Neuronal stem cell (in vitro differentiated cells): ENCODE results near the gene RNGTT.

Source experiments
- DNase-seq: peaks from one replicate; pipeline ENCODE4 v3.0.0-alpha.2; 2013; ENCODE audit warnings: low spot score
- H2AFZ ChIP-seq: one replicate; pipeline ENCODE4 v1.6.1; 2013; ENCODE audit warnings: mild to moderate bottlenecking, low read length, inconsistent platforms
- H2AK5ac ChIP-seq: 2 replicates; pipeline ENCODE4 v1.6.1; 2013; ENCODE audit warnings: low read depth, mild to moderate bottlenecking, inconsistent platforms, low read length, moderate library complexity, mixed read lengths
- H2BK120ac ChIP-seq: 2 replicates; pipeline ENCODE4 v1.6.1; 2013; ENCODE audit warnings: low read depth, mild to moderate bottlenecking, inconsistent platforms, low read length, moderate library complexity, mixed read lengths
- H2BK12ac ChIP-seq: one replicate; pipeline ENCODE4 v1.6.1; 2013; ENCODE audit warnings: low read length, inconsistent platforms
- H2BK15ac ChIP-seq: 2 replicates; pipeline ENCODE4 v1.6.1; 2013; ENCODE audit warnings: mild to moderate bottlenecking, low read length, inconsistent platforms, mixed read lengths
- H2BK5ac ChIP-seq: one replicate; pipeline ENCODE4 v1.6.1; 2013; ENCODE audit warnings: inconsistent platforms, mild to moderate bottlenecking, low read length, moderate library complexity
- H3K14ac ChIP-seq: one replicate; pipeline ENCODE4 v1.6.1; 2013; ENCODE audit warnings: low read length, inconsistent platforms
- H3K18ac ChIP-seq: 2 replicates; pipeline ENCODE4 v1.6.1; 2013; ENCODE audit warnings: low read length, inconsistent platforms
- H3K23ac ChIP-seq: 2 replicates; pipeline ENCODE4 v1.6.1; 2013; ENCODE audit warnings: low read depth, mild to moderate bottlenecking, mixed read lengths, low read length, inconsistent platforms; ENCODE audit not compliant: poor library complexity
- H3K27ac ChIP-seq: replicated peaks from 3 replicates; pipeline ENCODE4 v1.5.1; 2013; ENCODE audit warnings: low read length, inconsistent platforms
- H3K27me3 ChIP-seq, 3 experiments: 2 replicates each; pipeline ENCODE4 v1.6.1; 2013; ENCODE audit warnings: low read length in 3 of 3, mild to moderate bottlenecking in 2 of 3, inconsistent platforms in 1 of 3, low read depth in 1 of 3, mixed read lengths in 1 of 3, moderate library complexity in 1 of 3; ENCODE audit not compliant: control insufficient read depth in 3 of 3, insufficient read depth in 3 of 3
- H3K36me3 ChIP-seq, 2 donors: replicated peaks in 1 of 2; 2 replicates each; pipeline ENCODE4 v1.6.1; 2013; ENCODE audit warnings: low read length in 2 of 2; ENCODE audit not compliant: control insufficient read depth in 2 of 2, insufficient read depth in 2 of 2
- H3K4ac ChIP-seq: 2 replicates; pipeline ENCODE4 v1.6.1; 2013; ENCODE audit warnings: inconsistent platforms, mild to moderate bottlenecking, low read length, moderate library complexity
- H3K4me1 ChIP-seq, 2 donors: 1 replicate in 1 of 2; 2 replicates in 1 of 2; pipeline ENCODE4 v1.6.1; 2013; ENCODE audit warnings: low read length in 2 of 2, low read depth in 1 of 2; ENCODE audit not compliant: control insufficient read depth in 2 of 2, insufficient read depth in 1 of 2
- H3K4me2 ChIP-seq: one replicate; pipeline ENCODE4 v1.6.1; 2013; ENCODE audit warnings: mild to moderate bottlenecking, low read length, inconsistent platforms; ENCODE audit not compliant: insufficient read depth, poor library complexity, severe bottlenecking
- H3K4me3 ChIP-seq, 2 donors: 2 replicates each; pipeline ENCODE4 v1.5.1; 2013; ENCODE audit warnings: low read length in 2 of 2, mild to moderate bottlenecking in 2 of 2, inconsistent platforms in 1 of 2, moderate library complexity in 1 of 2
- H3K79me1 ChIP-seq: one replicate; pipeline ENCODE4 v1.6.1; 2013; ENCODE audit warnings: low read depth, mild to moderate bottlenecking, inconsistent platforms, low read length, moderate library complexity
- H3K9ac ChIP-seq: one replicate; pipeline ENCODE4 v1.6.1; 2013; ENCODE audit warnings: mild to moderate bottlenecking, low read depth, low read length, inconsistent platforms; ENCODE audit not compliant: poor library complexity
- H3K9me3 ChIP-seq, 2 donors: replicated peaks in 1 of 2; 2 replicates each; pipeline versions ENCODE3 to v1.6.1; 2013; ENCODE audit warnings: low read length in 2 of 2, mild to moderate bottlenecking in 2 of 2, inconsistent platforms in 1 of 2, low read depth in 1 of 2, mixed read lengths in 1 of 2, moderate library complexity in 1 of 2; ENCODE audit not compliant: control insufficient read depth in 2 of 2, insufficient read depth in 1 of 2
- H4K8ac ChIP-seq: one replicate; pipeline ENCODE4 v1.6.1; 2013; ENCODE audit warnings: low read depth, mild to moderate bottlenecking, inconsistent platforms, low read length, moderate library complexity
- H4K91ac ChIP-seq: one replicate; pipeline ENCODE4 v1.6.1; 2013; ENCODE audit warnings: low read length, low read depth, mild to moderate bottlenecking, inconsistent platforms; ENCODE audit not compliant: poor library complexity
- WGBS, 2 donors: extraction: QIAGEN DNeasy Blood & Tissue Kit; methylation state at CpG; one replicate each; pipeline ENCODE4 v1.1.7; 2013; ENCODE audit warnings: missing lambda C conversion rate in 2 of 2, mixed read lengths in 1 of 2; ENCODE audit not compliant: insufficient read length in 2 of 2, insufficient replicate concordance in 1 of 2; ENCODE audit errors: extremely low coverage in 2 of 2; 5-methylcytosine and 5-hydroxymethylcytosine counted together

Gene RNGTT

DNA sequence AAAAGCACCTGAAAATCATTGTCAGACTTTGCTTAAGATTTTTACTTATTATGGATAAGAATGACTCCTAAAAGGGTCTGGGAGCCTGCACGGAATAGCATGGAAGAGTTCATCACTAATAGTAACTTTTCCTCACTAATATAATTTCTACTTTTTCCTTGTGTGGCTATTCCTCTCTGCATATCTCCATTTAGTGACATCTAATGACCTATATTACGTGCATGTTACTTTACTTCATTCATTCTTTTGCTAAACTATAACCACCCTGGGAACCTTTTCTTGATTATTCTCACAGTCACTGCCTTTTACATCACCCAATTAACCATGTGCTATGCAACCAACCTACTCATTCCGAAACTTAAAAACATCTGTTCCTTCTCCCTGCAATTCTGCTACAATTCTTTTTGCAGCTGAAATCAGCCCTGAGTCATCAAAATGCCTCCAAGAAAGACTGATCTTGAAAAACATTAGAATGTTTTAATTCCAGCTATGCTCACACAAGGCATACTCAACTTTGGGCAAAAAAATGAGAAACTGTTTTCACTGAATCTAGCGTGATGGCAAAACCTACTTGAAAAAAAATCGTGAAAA, 313.3 kb downstream of the RNGTT start:
- H3K14ac ChIP-seq: no peak overlapping the region
- no peak overlapping the region for H3K4me2 ChIP-seq

DNA sequence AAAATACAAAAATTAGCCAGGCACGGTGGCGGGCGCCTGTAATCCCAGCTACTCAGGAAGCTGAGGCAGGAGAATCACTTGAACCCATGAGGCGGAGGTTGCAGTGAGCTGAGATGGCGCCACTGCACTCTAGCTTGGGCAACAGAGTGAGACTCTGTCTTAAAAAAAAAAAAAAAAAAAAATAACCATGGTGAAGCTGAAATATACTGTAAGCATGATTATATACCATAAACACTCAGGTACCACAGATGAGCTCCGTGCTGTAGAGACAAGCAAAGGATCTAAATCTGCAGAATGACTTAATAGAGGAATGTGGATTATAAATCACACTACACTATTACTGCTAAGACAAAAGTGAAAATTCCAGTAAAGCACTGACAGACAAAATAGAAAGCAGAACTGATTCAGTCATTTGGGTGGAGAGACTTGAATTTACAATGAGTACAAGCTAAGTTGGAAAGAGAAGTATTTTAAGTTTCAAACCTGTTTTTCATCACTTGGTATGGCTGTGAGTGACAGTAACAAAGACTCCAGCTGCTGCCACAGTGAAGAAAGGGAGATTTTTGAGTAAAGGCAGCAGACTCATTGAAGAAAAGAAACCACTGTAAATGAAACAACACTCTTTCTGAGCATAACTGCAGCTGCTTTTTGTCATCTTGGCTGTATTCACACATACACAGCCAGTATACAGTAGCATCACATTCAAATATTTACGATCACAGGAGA, 322.1 kb downstream of the RNGTT start:
- no peak overlapping the region for H2BK12ac ChIP-seq
- H3K79me1 ChIP-seq: no peaks in the 10 kb centered on the region
- no peak overlapping the region for H3K4me2 ChIP-seq
- no peak for DNase-seq
- H2BK15ac ChIP-seq: no peak overlapping the region
- H3K9ac ChIP-seq: no peak overlapping the region
- H2AK5ac ChIP-seq: no peak overlapping the region
- no peak overlapping the region for H2AFZ ChIP-seq
- H3K4me3 ChIP-seq: no peak overlapping the region
- no peak overlapping the region for H3K23ac ChIP-seq
- no peaks in the 10 kb centered on the region for H3K36me3 ChIP-seq
- H3K4me1 ChIP-seq: peaks cover 0 to 5% of the 10 kb centered on the region in 2 donors
- WGBS, 2 donors: no CpG with 5 or more reads among the region's 7 CpGs
- H3K9me3 ChIP-seq: no peaks in the 10 kb centered on the region
- H4K91ac ChIP-seq: no peak overlapping the region
- no peaks in the 10 kb centered on the region for H3K27me3 ChIP-seq
- no peak overlapping the region for H3K14ac ChIP-seq
- H2BK120ac ChIP-seq: no peak overlapping the region
- H3K18ac ChIP-seq: no peak overlapping the region
- H3K27ac ChIP-seq: no peak overlapping the region
- H2BK5ac ChIP-seq: no peak overlapping the region
- H4K8ac ChIP-seq: no peak overlapping the region
- H3K4ac ChIP-seq: no peak overlapping the region

More for the DNA sequence above, 313.3 kb downstream of the RNGTT start:
- H3K36me3 ChIP-seq: no peaks in the 10 kb centered on the region
- H2BK12ac ChIP-seq: no peak overlapping the region
- H3K27ac ChIP-seq: no peak overlapping the region
- no peak overlapping the region for H4K91ac ChIP-seq
- no peak overlapping the region for H3K23ac ChIP-seq
- no peak overlapping the region for H2BK15ac ChIP-seq
- no peaks in the 10 kb centered on the region for H3K4me1 ChIP-seq
- no peak overlapping the region for H2BK120ac ChIP-seq
- H3K18ac ChIP-seq: no peak overlapping the region
- no peak for DNase-seq
- H3K4me3 ChIP-seq: no peak overlapping the region
- H3K9me3 ChIP-seq: no peaks in the 10 kb centered on the region
- H3K4ac ChIP-seq: no peak overlapping the region
- H3K9ac ChIP-seq: no peak overlapping the region
- WGBS, 2 donors: no CpG with 5 or more reads among the region's 5 CpGs
- H2AK5ac ChIP-seq: no peak overlapping the region
- H3K27me3 ChIP-seq: no peaks in the 10 kb centered on the region
- H2AFZ ChIP-seq: no peak overlapping the region
- H4K8ac ChIP-seq: no peak overlapping the region
- no peaks in the 10 kb centered on the region for H3K79me1 ChIP-seq
- no peak overlapping the region for H2BK5ac ChIP-seq

DNA sequence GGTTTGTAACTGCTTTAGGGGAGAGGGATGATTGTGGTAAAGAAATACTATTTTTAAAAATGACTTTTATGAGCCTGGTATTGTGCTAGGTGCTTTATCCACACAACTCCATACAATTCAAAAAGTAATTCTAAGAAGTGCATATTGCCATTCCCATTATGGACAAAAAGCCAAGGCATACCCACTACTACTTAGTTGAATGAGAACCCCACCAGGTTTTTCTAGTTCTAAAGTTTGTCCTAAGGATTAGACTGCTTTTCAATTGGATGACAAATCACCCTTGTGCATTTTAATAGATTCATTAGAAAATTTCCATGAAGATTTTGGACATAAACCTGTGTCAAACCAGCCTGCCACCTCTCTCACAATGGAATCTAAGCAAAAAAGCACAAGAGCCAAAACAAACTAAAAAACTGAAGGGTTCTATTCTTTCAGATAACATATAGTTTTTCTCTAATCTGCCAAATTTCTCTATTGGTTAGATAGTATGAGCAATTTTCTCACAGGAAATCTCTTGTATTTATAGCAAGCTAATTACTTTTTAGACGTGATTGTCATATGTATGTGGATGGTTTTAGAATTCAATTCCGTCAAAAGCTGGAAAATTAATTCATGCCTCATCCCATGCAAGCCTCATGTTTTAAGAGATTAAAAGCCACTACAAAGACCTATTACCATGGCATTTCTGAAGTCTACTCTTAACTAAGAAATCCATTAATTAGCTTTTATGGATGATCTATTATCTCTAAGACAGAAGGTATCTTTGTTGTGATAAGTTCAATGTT, 325.5 kb downstream of the RNGTT start:
- Histone ChIP-seq H2BK120ac (no peak overlapping the region), H3K79me1 (no peaks in the 10 kb centered on the region), H4K91ac (no peak overlapping the region), H2BK15ac (no peak overlapping the region), H2AFZ (no peak overlapping the region), H3K4me2 (no peak overlapping the region), H3K23ac (no peak overlapping the region), H3K36me3 (no peaks in the 10 kb centered on the region), H3K9me3 (no peaks in the 10 kb centered on the region), H3K4me3 (no peak overlapping the region), H2AK5ac (no peak overlapping the region), H4K8ac (no peak overlapping the region), H3K27ac (no peak overlapping the region), H2BK12ac (no peak overlapping the region), H3K14ac (no peak overlapping the region), H3K4ac (no peak overlapping the region), H3K18ac (no peak overlapping the region), H3K27me3 (no peaks in the 10 kb centered on the region), H3K9ac (no peak overlapping the region), H2BK5ac (no peak overlapping the region), H3K4me1 (peaks cover 0 to 5% of the 10 kb centered on the region in 2 donors)
- no peak for DNase-seq
- no CpG with 5 or more reads among the region's 2 CpGs for WGBS, 2 donors

DNA sequence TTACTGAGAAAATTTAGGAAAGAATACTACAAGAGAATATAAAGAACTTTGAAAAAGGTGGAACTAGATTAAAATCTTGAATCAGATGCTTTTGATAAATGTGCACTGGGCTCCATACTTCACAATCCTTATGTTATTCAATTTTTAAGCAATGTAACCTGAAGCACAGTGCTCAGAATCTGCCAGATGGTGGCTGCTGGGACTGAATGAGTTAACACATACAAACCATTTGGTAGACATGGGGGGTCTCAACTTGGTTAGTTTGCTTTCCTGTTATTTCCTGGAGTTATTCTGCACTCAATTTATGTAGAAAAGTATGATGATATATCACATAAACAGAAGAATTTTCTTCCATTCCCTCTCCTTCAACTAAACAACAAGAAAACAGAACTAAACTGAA, 326.5 kb downstream of the RNGTT start:
- Histone ChIP-seq H4K91ac (no peak overlapping the region), H3K4me2 (no peak overlapping the region), H2BK120ac (no peak overlapping the region), H3K4me1 (peaks cover 0 to 5% of the 10 kb centered on the region in 2 donors), H3K23ac (no peak overlapping the region), H2AFZ (no peak overlapping the region), H3K36me3 (no peaks in the 10 kb centered on the region), H3K27ac (no peak overlapping the region), H3K79me1 (no peaks in the 10 kb centered on the region), H3K27me3 (no peaks in the 10 kb centered on the region), H2BK12ac (no peak overlapping the region), H4K8ac (no peak overlapping the region), H2AK5ac (no peak overlapping the region), H2BK5ac (no peak overlapping the region), H3K9ac (no peak overlapping the region), H3K18ac (no peak overlapping the region), H3K9me3 (no peaks in the 10 kb centered on the region), H3K14ac (no peak overlapping the region), H3K4me3 (no peak overlapping the region), H2BK15ac (no peak overlapping the region), H3K4ac (no peak overlapping the region)
- no peak for DNase-seq
